HG03103 (cell line): ENCODE measurements around the gene EPB41L2.

Experiments used
- ATAC-seq: cut with Tn5 transposase; IDR thresholded peaks from one replicate; pipeline ENCODE4 v1.9.1; 2021; ENCODE audit warnings: low read depth; ENCODE audit not compliant: unreplicated experiment

EPB41L2 gene

GRCh38 chr6:131062241-131063027 is 611 bp downstream of the EPB41L2 start:
- no peak for ATAC-seq

GRCh38 chr6:131061751-131062119 is 1.3 kb downstream of the EPB41L2 start:
- no peak for ATAC-seq

GRCh38 chr6:131061041-131061750 is 1.8 kb downstream of the EPB41L2 start:
- ATAC-seq: no peak

GRCh38 chr6:131060311-131060710 is 2.7 kb downstream of the EPB41L2 start:
- ATAC-seq: no peak

- ATAC-seq: no peak
These were observed 3.6 kb downstream of the EPB41L2 start for GRCh38 chr6:131059486-131059885.

- no peak for ATAC-seq
These were observed 4.8 kb downstream of the EPB41L2 start for GRCh38 chr6:131058236-131058635.

GRCh38 chr6:131054392-131055250 is 8.4 kb downstream of the EPB41L2 start:
- ATAC-seq: no peak

GRCh38 chr6:131053546-131054240 is 9.4 kb downstream of the EPB41L2 start:
- no peak for ATAC-seq

GRCh38 chr6:131052181-131052580 is 10.9 kb downstream of the EPB41L2 start:
- no peak for ATAC-seq

- no peak for ATAC-seq
These were observed 11.7 kb downstream of the EPB41L2 start for GRCh38 chr6:131051341-131051740.

GRCh38 chr6:131049608-131050007 is 13.4 kb downstream of the EPB41L2 start:
- no peak for ATAC-seq

GRCh38 chr6:131048933-131049515 is 14.0 kb downstream of the EPB41L2 start:
- no peak for ATAC-seq

- no peak for ATAC-seq
These were observed 14.6 kb downstream of the EPB41L2 start for GRCh38 chr6:131048459-131048858.

GRCh38 chr6:131045139-131045538 is 17.9 kb downstream of the EPB41L2 start:
- ATAC-seq: no peak

- ATAC-seq: no peak
These were observed 19.1 kb downstream of the EPB41L2 start for GRCh38 chr6:131043902-131044447.

- no peak for ATAC-seq
These were observed 20.4 kb downstream of the EPB41L2 start for GRCh38 chr6:131042664-131043063.

GRCh38 chr6:131041814-131042213 is 21.2 kb downstream of the EPB41L2 start:
- no peak for ATAC-seq

- ATAC-seq: no peak
These were observed 22.2 kb downstream of the EPB41L2 start for GRCh38 chr6:131040866-131041265.

- ATAC-seq: no peak
These were observed 23.7 kb downstream of the EPB41L2 start for GRCh38 chr6:131039345-131039680.
